GM10266 (cell line): Measurements from ENCODE around the gene ARFGAP3.

Source experiments
- DNase-seq: peaks from one replicate; pipeline ENCODE4 v3.0.0; 2012; ENCODE audit errors: extremely low spot score
- TF ChIP-seq, protein P1 (sequence below): IDR thresholded peaks from 2 replicates; pipeline ENCODE4 v1.5.1; 2012; ENCODE audit warnings: mild to moderate bottlenecking, low read depth; ENCODE audit not compliant: control insufficient read depth, insufficient read depth; ENCODE audit errors: missing control alignments

Gene ARFGAP3

DNA sequence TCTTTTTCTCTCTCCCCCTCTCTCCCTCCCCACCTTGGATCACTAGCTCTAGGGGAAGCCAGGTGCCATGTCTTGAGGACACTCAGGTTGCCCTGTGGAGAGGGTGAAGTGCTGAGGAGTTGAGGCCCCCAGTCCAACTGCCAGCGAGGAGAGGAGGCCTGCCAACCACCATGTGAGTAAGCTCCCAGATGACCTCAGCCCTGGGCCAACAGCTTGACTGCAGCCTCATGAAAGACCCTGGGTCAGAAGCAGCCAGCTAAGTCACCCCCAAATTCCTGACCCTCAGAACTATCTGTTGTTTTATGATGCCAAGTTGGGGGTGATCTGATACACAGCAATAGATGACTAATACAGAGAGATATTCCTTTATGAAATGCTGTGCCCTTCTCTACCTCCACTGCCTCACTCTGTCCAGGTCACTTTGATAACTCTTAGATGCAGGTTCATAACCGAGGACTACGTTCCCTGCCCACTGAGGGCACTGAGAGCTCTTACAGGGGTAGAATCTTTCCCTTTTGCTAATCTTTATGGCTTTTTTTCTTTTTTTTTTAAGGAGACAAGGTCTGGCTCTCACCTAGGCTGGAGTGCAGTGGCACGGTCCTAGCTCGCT, 8.0 kb downstream of the ARFGAP3 start:
- no peak for DNase-seq
- TF ChIP-seq, protein P1, sequence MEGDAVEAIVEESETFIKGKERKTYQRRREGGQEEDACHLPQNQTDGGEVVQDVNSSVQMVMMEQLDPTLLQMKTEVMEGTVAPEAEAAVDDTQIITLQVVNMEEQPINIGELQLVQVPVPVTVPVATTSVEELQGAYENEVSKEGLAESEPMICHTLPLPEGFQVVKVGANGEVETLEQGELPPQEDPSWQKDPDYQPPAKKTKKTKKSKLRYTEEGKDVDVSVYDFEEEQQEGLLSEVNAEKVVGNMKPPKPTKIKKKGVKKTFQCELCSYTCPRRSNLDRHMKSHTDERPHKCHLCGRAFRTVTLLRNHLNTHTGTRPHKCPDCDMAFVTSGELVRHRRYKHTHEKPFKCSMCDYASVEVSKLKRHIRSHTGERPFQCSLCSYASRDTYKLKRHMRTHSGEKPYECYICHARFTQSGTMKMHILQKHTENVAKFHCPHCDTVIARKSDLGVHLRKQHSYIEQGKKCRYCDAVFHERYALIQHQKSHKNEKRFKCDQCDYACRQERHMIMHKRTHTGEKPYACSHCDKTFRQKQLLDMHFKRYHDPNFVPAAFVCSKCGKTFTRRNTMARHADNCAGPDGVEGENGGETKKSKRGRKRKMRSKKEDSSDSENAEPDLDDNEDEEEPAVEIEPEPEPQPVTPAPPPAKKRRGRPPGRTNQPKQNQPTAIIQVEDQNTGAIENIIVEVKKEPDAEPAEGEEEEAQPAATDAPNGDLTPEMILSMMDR, result no peak

DNA sequence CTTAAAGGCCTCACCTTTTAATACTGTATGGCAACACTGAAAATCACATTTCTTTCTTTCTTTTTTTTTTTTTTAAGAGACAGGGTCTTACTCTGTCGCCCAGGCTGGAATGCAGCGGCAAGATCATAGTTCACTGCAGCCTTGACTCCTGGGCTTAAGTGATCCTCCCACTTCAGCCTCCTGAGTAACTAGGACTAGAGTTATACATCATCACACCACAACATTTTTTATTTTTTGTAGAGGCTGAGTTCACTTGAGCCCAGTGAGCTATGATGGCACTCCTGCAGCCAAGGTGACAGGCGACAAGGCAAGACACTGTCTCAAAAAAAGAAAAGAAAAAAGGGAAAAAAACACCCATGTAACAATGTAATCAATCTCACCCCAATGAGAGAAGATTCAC, 10.0 kb downstream of the ARFGAP3 start:
- TF ChIP-seq, protein P1, result no peak
- DNase-seq, result no peak

DNA sequence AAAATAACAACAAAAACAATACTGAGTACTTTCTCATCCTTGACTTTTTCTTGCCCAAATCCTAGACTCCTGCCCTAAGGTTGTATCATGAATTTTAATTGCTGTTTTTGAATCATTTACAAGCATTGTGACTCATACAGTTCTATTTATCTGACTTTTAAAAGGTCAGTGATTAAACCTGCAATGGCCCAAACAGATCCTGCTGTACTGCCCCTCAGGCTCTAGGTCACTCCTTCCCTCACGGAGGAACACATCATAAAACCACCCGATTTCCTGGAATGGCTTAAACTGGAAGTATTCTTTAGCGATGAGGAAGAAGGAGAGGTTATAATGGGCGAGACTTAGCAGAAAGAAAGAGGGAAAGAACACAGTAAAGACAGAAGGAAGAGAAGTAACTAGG, 12.3 kb downstream of the ARFGAP3 start:
- DNase-seq, result no peak

DNA sequence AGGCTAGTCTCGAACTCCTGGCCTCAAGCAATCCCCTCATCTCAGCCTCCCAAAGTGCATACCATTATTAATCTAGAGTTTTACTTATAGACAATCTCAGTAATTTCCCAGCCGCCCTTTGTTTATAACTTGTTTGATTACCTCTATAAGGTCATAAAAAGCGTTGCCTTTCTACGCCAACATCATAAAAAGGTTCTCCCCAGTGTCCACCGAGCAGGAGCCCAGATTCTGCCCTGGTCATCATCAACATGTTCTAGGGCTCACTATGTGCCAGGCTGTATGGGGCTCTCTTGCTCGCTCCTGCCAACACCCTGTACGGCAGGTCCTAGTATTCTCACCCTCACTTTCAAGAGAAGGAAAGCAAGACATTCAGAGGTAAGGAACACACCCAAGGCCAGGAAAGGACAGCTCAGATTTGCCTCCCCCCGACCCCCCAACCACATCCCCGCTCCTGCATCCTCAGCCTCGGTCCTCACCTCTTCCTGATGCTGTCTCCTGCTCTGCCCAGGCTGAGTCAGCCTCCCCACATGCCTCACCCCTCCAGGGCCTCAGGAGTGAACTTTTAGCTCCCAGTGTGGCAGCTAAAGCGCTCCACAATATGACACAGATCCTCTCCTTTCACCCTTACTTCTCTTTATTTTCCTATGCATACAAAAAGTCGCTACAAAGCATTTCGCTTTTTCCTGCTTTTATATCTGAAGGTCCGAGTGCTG, 14.3 kb downstream of the ARFGAP3 start:
- TF ChIP-seq, protein P1, result no peak
- DNase-seq, result no peak

More for the DNA sequence above, 12.3 kb downstream of the ARFGAP3 start:
- TF ChIP-seq, protein P1, result no peak

DNA sequence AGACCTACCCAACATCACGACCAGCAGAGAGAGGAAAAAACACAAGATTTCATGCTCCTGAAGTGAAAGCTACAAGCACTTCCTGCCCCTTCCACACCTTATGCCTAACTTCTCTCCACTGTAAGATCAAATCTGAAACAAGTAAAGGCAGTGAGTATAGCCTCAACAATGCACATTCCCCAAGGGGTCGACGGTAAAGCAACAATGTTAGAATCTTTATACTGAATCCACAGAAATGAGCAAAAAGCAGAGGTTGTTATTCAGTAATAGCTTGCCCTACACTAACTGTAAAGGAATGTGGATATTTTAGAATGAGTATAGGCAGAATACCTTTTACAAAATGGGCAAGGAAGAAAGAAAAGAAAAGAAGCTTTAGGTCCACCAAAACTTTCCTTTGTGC, 15.6 kb downstream of the ARFGAP3 start:
- TF ChIP-seq, protein P1, result no peak
- no peak for DNase-seq

DNA sequence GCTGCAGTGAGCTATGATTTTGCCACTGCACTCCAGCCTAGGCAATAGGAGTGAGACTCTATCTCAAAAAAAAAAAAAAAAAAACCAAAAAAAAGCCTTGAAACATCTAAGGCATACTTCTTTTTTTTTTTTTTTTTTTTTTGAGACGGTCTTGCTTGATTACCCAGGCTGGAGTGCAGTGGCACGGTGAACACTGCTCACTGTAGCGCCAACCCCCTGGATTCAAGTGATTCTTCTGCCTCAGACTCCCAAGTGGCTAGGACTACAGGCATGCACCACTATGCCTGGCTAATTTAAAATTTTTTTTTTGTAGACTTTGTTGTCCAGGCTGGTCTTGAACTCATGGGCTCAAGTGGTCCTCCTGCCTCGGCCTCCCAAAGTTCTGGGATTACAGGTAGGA, 19.5 kb downstream of the ARFGAP3 start:
- DNase-seq, result no peak
- TF ChIP-seq, protein P1, result no peak

DNA sequence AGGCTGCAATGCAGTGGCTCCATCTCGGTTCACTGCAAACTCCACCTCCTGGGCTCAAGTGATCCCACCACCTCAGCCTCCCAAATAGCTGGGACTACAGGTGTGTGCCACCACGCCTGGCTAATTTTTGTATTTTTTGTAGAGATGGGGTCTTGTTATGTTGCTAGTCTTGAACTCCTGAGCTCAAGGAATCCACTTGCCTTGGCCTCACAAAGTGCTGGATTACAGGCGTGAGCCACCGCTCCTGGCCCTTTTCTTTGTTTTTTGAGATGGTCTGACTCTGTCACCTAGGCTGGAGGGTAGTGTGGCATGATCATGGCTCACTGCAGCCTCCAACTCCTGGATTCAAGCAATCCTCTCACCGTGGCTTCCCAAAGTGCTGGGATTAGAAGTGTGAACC, 21.0 kb downstream of the ARFGAP3 start:
- TF ChIP-seq, protein P1, result no peak
- no peak for DNase-seq
